H9 (cell line): ENCODE results near the gene PPA1. TPM values are rescaled to one million over a fixed set of nuclear protein-coding genes. Genes with fewer than 3 reads are reported as not detected.

Source experiments
- DNase-seq: peaks from one replicate; pipeline ENCODE4 v3.0.0-alpha.2; 2017
- H2AFZ ChIP-seq: one replicate; pipeline ENCODE4 v1.6.1; 2013; ENCODE audit warnings: mild to moderate bottlenecking, low read length, control low read depth, moderate library complexity
- H2AK5ac ChIP-seq: 2 replicates; pipeline ENCODE4 v1.6.1; 2013; ENCODE audit warnings: low read length, control low read depth, mixed read lengths; ENCODE audit not compliant: insufficient read length
- H2BK120ac ChIP-seq: one replicate; pipeline ENCODE4 v1.6.1; 2013; ENCODE audit warnings: low read depth, mild to moderate bottlenecking, low read length, control low read depth, inconsistent platforms; ENCODE audit not compliant: poor library complexity, severe bottlenecking
- H2BK12ac ChIP-seq: 2 replicates; pipeline ENCODE4 v1.6.1; 2013; ENCODE audit warnings: low read length, control low read depth, mixed read lengths, low read depth; ENCODE audit not compliant: insufficient read length
- H2BK15ac ChIP-seq: 2 replicates; pipeline ENCODE4 v1.6.1; 2013; ENCODE audit warnings: low read depth, low read length, control low read depth
- H2BK20ac ChIP-seq: one replicate; pipeline ENCODE4 v1.6.1; 2013; ENCODE audit warnings: low read depth, mild to moderate bottlenecking, low read length, control low read depth, inconsistent platforms; ENCODE audit not compliant: poor library complexity, severe bottlenecking
- H2BK5ac ChIP-seq: 2 replicates; pipeline ENCODE4 v1.6.1; 2013; ENCODE audit warnings: low read length, control low read depth, mixed read lengths; ENCODE audit not compliant: insufficient read length
- H3K14ac ChIP-seq: 2 replicates; pipeline ENCODE4 v1.6.1; 2013; ENCODE audit warnings: low read length, control low read depth; ENCODE audit not compliant: insufficient read depth
- H3K18ac ChIP-seq: 2 replicates; pipeline ENCODE4 v1.6.1; 2013; ENCODE audit warnings: low read depth, mild to moderate bottlenecking, mixed read lengths, low read length, control low read depth; ENCODE audit not compliant: insufficient read length
- H3K23ac ChIP-seq: 2 replicates; pipeline ENCODE4 v1.6.1; 2013; ENCODE audit warnings: low read length, control low read depth, mixed read lengths, low read depth; ENCODE audit not compliant: insufficient read length
- H3K23me2 ChIP-seq: 2 replicates; pipeline ENCODE4 v1.6.1; 2013; ENCODE audit warnings: low read depth, mild to moderate bottlenecking, mixed read lengths, low read length, control low read depth; ENCODE audit not compliant: insufficient read length, poor library complexity, severe bottlenecking
- H3K27ac ChIP-seq: 2 replicates; pipeline ENCODE4 v1.5.1; 2013; ENCODE audit warnings: low read length, control low read depth, mixed read lengths, low read depth; ENCODE audit not compliant: insufficient read length
- H3K27me3 ChIP-seq: 2 replicates; pipeline ENCODE4 v1.6.1; 2013; ENCODE audit warnings: low read length, control low read depth, inconsistent platforms; ENCODE audit not compliant: insufficient read depth
- H3K4ac ChIP-seq: 2 replicates; pipeline ENCODE4 v1.6.1; 2013; ENCODE audit warnings: low read depth, mild to moderate bottlenecking, control low read depth, inconsistent platforms, low read length, moderate library complexity
- H3K4me1 ChIP-seq: 2 replicates; pipeline ENCODE4 v1.6.1; 2013; ENCODE audit warnings: low read length, control low read depth, inconsistent platforms; ENCODE audit not compliant: insufficient read depth
- H3K4me2 ChIP-seq: 2 replicates; pipeline ENCODE4 v1.6.1; 2013; ENCODE audit warnings: low read length, control low read depth, mixed read lengths; ENCODE audit not compliant: insufficient read length, insufficient read depth
- H3K56ac ChIP-seq: 2 replicates; pipeline ENCODE4 v1.6.1; 2013; ENCODE audit warnings: low read depth, mild to moderate bottlenecking, mixed read lengths, low read length, control low read depth; ENCODE audit not compliant: insufficient read length
- H3K79me1 ChIP-seq: 2 replicates; pipeline ENCODE4 v1.6.1; 2013; ENCODE audit warnings: low read depth, mild to moderate bottlenecking, moderate library complexity, low read length, control low read depth, inconsistent platforms; ENCODE audit not compliant: insufficient read depth, poor library complexity, severe bottlenecking
- H3K79me2 ChIP-seq: 2 replicates; pipeline ENCODE4 v1.6.1; 2013; ENCODE audit warnings: low read length, control low read depth, inconsistent platforms; ENCODE audit not compliant: insufficient read depth
- H3K9ac ChIP-seq: 2 replicates; pipeline ENCODE4 v1.6.1; 2013; ENCODE audit warnings: low read length, control low read depth, mixed read lengths; ENCODE audit not compliant: insufficient read length; ENCODE audit errors: extremely low read depth
- H3K9me3 ChIP-seq: one replicate; pipeline ENCODE4 v1.6.1; 2013; ENCODE audit warnings: low read depth, low read length, inconsistent platforms; ENCODE audit not compliant: control insufficient read depth
- H3T11ph ChIP-seq: one replicate; pipeline ENCODE4 v1.6.1; 2013; ENCODE audit warnings: mild to moderate bottlenecking, low read length, control low read depth, inconsistent platforms
- H4K20me1 ChIP-seq: one replicate; pipeline ENCODE4 v1.6.1; 2013; ENCODE audit not compliant: control insufficient read depth, insufficient read length, insufficient read depth
- H4K5ac ChIP-seq: 2 replicates; pipeline ENCODE4 v1.6.1; 2013; ENCODE audit warnings: low read depth, mild to moderate bottlenecking, mixed read lengths, low read length, control low read depth; ENCODE audit not compliant: insufficient read length
- H4K8ac ChIP-seq: replicated peaks from 2 replicates; pipeline ENCODE4 v1.6.1; 2013; ENCODE audit warnings: low read length, control low read depth, mixed read lengths, low read depth; ENCODE audit not compliant: insufficient read length
- H4K91ac ChIP-seq: 2 replicates; pipeline ENCODE4 v1.6.1; 2013; ENCODE audit warnings: low read depth, mild to moderate bottlenecking, moderate library complexity, mixed read lengths, low read length, control low read depth; ENCODE audit not compliant: insufficient read length
- H3K27ac Mint-ChIP-seq, 3 experiments: 2 replicates in 2 of 3; 3 replicates in 1 of 3; pipeline ENCODE4 v1.8.0; 2020 to 2021; ENCODE audit warnings: mixed read lengths in 3 of 3, mild to moderate bottlenecking in 1 of 3, moderate library complexity in 1 of 3
- H3K27me3 Mint-ChIP-seq: 2 replicates; pipeline ENCODE4 v1.8.0; 2021; ENCODE audit warnings: low read depth, mild to moderate bottlenecking, moderate library complexity, mixed read lengths
- H3K36me3 Mint-ChIP-seq, 3 experiments: 2 replicates in 2 of 3; 3 replicates in 1 of 3; pipeline ENCODE4 v1.8.0; 2020 to 2021; ENCODE audit warnings: low read depth in 3 of 3, mixed read lengths in 3 of 3; ENCODE audit not compliant: insufficient read depth in 1 of 3
- H3K4me1 Mint-ChIP-seq, 2 experiments: 2 replicates each; pipeline ENCODE4 v1.8.0; 2020; ENCODE audit warnings: mixed read lengths in 2 of 2
- H3K4me3 Mint-ChIP-seq, 2 experiments: 2 replicates in 1 of 2; 3 replicates in 1 of 2; pipeline ENCODE4 v1.8.0; 2020 to 2021; ENCODE audit warnings: mild to moderate bottlenecking in 2 of 2, mixed read lengths in 2 of 2, moderate library complexity in 1 of 2
- H3K9me3 Mint-ChIP-seq, 2 experiments: 2 replicates in 1 of 2; 3 replicates in 1 of 2; pipeline ENCODE4 v1.8.0; 2020; ENCODE audit warnings: mild to moderate bottlenecking in 2 of 2, mixed read lengths in 2 of 2, moderate library complexity in 1 of 2
- CTCF ChIP-seq: fragments of 200-600 bp; sonication (generic); conservative IDR thresholded peaks from 3 replicates; pipeline ENCODE4 v1.8.0; 2021; ENCODE audit warnings: antibody characterized with exemption, mild to moderate bottlenecking
- WGBS: extraction: QIAGEN DNeasy Blood & Tissue Kit; methylation state at CpG from one replicate; pipeline ENCODE4 v1.1.7; 2013; ENCODE audit warnings: missing lambda C conversion rate, low lambda C conversion rate, mixed read lengths; ENCODE audit not compliant: insufficient read length; ENCODE audit errors: extremely low coverage; 5-methylcytosine and 5-hydroxymethylcytosine counted together
- total RNA-seq: library from RNA; stranded (reverse); gene quantifications from 2 replicates; pipeline ENCODE4 v1.2.1, GENCODE V29; 2021

Gene PPA1
- total RNA-seq, 1 experiment from 2014 or later = 115 TPM

- Mint-ChIP-seq H3K4me1 (peaks cover 2 to 9% of the 10 kb centered on the region in 2 experiments), H3K27ac (no peak overlapping the region), H3K4me3 (no peak overlapping the region), H3K27me3 (peaks cover 14% of the 10 kb centered on the region), H3K9me3 (no peaks in the 10 kb centered on the region; a peak in 1 of 5 replicates), H3K36me3 (no peaks in the 10 kb centered on the region)
- Histone ChIP-seq H2BK20ac (no peak overlapping the region), H2AFZ (no peak overlapping the region), H3K4me2 (no peak overlapping the region), H3K23me2 (no peaks in the 10 kb centered on the region), H3K9me3 (no peaks in the 10 kb centered on the region), H2BK15ac (no peak overlapping the region), H3K4ac (no peak overlapping the region), H2BK5ac (no peak overlapping the region), H2BK120ac (no peak overlapping the region), H4K91ac (no peak overlapping the region), H3K79me1 (no peaks in the 10 kb centered on the region), H4K8ac (no peak overlapping the region), H3K4me1 (0 out of 2 replicates have a peak, but pooled peaks cover 3% of the 10 kb centered on the region), H4K5ac (no peak overlapping the region), H2BK12ac (no peak overlapping the region), H3K27me3 (no peaks in the 10 kb centered on the region), H3K56ac (no peak overlapping the region), H3K79me2 (no peaks in the 10 kb centered on the region), H3K14ac (no peak overlapping the region), H3K18ac (no peak overlapping the region), H3K23ac (no peak overlapping the region), H3T11ph (no peak overlapping the region), H3K9ac (no peak overlapping the region), H3K27ac (no peak overlapping the region), H2AK5ac (no peak overlapping the region), H4K20me1 (no peaks in the 10 kb centered on the region)
- TF ChIP-seq CTCF = peak; percentile 75
- WGBS = no CpG with 5 or more reads among the region's 9 CpGs
- DNase-seq = peak; percentile 73
These were observed 34.1 kb upstream of the PPA1 start for GRCh38 chr10:70267161-70267933.
